Retinal pigment epithelial cell (primary cell): ENCODE results near the gene UBQLN3.

Source experiments
- DNase-seq: peaks from one replicate; pipeline ENCODE4 v3.0.0-alpha.2; 2010; ENCODE audit warnings: low read depth
- H3K4me3 ChIP-seq: 2 replicates; pipeline ENCODE4 v1.5.1; 2011; ENCODE audit warnings: mild to moderate bottlenecking, low read length, control low read depth, moderate library complexity
- TF ChIP-seq, protein P1 (sequence below): conservative IDR thresholded peaks from 2 replicates; pipeline ENCODE4 v1.5.1; 2011; ENCODE audit warnings: low read depth, low read length, control low read depth, inconsistent platforms

Gene UBQLN3

GRCh38 chr11:5507177-5507932 lies 2.4 kb downstream of the UBQLN3 start:
- no peak for DNase-seq
- no peak overlapping the region for H3K4me3 ChIP-seq
- TF ChIP-seq, protein P1, sequence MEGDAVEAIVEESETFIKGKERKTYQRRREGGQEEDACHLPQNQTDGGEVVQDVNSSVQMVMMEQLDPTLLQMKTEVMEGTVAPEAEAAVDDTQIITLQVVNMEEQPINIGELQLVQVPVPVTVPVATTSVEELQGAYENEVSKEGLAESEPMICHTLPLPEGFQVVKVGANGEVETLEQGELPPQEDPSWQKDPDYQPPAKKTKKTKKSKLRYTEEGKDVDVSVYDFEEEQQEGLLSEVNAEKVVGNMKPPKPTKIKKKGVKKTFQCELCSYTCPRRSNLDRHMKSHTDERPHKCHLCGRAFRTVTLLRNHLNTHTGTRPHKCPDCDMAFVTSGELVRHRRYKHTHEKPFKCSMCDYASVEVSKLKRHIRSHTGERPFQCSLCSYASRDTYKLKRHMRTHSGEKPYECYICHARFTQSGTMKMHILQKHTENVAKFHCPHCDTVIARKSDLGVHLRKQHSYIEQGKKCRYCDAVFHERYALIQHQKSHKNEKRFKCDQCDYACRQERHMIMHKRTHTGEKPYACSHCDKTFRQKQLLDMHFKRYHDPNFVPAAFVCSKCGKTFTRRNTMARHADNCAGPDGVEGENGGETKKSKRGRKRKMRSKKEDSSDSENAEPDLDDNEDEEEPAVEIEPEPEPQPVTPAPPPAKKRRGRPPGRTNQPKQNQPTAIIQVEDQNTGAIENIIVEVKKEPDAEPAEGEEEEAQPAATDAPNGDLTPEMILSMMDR, result no peak

DNA sequence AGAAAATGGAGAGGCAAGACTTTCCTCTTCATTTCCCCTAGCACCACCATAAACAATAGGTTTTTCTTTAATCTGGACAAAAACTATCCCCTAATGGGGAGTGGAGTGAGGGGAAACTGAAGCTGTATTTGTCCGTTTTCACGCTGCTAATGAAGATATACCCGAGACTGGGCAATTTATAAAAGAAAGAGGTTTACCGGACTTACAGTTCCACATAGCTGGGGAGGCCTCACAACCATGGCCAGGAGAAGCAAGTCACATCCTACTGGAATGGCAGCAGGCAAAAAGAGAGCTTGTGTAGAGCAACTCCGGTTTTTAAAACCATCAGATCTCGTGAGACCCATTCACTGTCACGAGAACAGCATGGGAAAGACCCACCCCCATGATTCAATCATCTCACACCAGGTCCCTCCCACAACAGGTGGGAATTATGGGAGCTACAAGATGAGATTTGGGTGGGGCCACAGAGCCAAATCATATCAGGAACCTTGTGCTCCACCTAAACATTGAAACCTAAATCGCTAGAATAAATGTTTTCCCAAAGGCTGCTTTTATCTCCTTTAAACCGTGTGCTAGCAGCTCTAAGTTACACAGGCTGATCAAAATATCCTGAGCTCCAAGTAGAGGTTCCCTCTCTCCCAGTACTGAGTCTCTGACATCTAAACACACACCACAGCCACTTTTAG lies 4.3 kb downstream of the UBQLN3 start:
- TF ChIP-seq, protein P1, result no peak
- no peak for DNase-seq
- H3K4me3 ChIP-seq, result no peak overlapping the region

- TF ChIP-seq, protein P1, result no peak
- H3K4me3 ChIP-seq, result no peak overlapping the region
- no peak for DNase-seq
These were observed 5.3 kb downstream of the UBQLN3 start for GRCh38 chr11:5504403-5504921.

DNA sequence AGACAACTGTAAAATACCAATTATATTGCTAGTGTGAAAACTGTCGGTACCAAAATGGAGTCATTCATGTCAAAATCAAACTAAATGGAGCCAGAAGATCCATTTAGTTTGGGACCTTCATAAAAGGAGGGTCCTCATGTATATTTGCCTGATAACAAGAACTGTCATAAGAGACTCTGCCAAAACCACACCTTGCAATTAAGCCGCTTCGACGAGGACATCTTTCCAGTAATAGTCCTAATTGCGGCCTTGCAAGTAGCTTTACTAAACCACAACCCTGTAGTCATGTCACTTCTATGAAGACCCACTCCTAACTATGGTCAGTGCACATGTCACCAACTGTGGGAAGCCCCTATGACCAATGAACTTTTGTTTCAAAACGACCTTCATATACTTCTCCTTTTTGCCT lies 9.4 kb downstream of the UBQLN3 start:
- no peak overlapping the region for H3K4me3 ChIP-seq
- TF ChIP-seq, protein P1, result no peak
- no peak for DNase-seq

DNA sequence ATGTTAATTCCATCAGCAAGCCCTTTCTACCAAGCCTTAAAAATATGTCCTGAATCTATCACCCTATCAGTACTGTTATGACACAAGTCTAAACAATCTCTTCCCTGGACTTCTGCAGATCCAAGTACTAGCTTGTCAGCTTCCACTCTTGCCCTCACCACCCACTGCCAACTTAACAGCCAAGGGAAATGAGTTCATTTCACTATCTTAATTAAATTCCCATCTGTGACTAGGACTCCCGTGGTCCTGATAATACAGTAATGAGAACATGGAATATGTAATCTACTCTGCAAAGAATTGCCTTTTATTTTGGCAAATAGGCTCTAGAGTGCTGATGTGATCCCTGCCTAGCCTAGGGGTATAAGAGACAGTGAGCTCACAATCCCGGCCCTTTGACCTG lies 10.1 kb downstream of the UBQLN3 start:
- no peak for DNase-seq
- H3K4me3 ChIP-seq, result no peak overlapping the region
- TF ChIP-seq, protein P1, result no peak

- DNase-seq, result no peak
- H3K4me3 ChIP-seq, result no peak overlapping the region
- TF ChIP-seq, protein P1, result no peak
These were observed 20.0 kb downstream of the UBQLN3 start for GRCh38 chr11:5489576-5490357.
